CD4-positive, alpha-beta T cell treated with Interleukin-4 for 4 hours (primary cell): ENCODE measurements around the gene TGFBR1.

Source experiments
- DNase-seq: peaks from one replicate; pipeline ENCODE4 v3.0.0-alpha.2; 2020

The TGFBR1 gene

GRCh38 chr9:99172124-99173091 lies 67.5 kb downstream of the TGFBR1 start:
- DNase-seq = no peak

GRCh38 chr9:99173570-99174504 lies 68.9 kb downstream of the TGFBR1 start:
- no peak for DNase-seq

GRCh38 chr9:99176527-99177013 lies 71.7 kb downstream of the TGFBR1 start:
- DNase-seq = no peak

- DNase-seq = no peak
Observed at GRCh38 chr9:99177576-99178366, 72.9 kb downstream of the TGFBR1 start.

GRCh38 chr9:99178912-99179872 lies 74.3 kb downstream of the TGFBR1 start:
- DNase-seq = no peak

GRCh38 chr9:99180199-99180598 lies 75.3 kb downstream of the TGFBR1 start:
- no peak for DNase-seq

GRCh38 chr9:99180662-99181061 lies 75.7 kb downstream of the TGFBR1 start:
- DNase-seq = no peak

- DNase-seq = no peak
Observed at GRCh38 chr9:99181206-99181605, 76.3 kb downstream of the TGFBR1 start.

- DNase-seq = peak; percentile 23
Observed at GRCh38 chr9:99181621-99182020, 76.7 kb downstream of the TGFBR1 start.

GRCh38 chr9:99182356-99182755 lies 77.4 kb downstream of the TGFBR1 start:
- DNase-seq = no peak

- DNase-seq = no peak
Observed at GRCh38 chr9:99183616-99184015, 78.7 kb downstream of the TGFBR1 start.

- no peak for DNase-seq
Observed at GRCh38 chr9:99184110-99184474, 79.2 kb downstream of the TGFBR1 start.

GRCh38 chr9:99184475-99185347 lies 79.8 kb downstream of the TGFBR1 start:
- peak; percentile 70 for DNase-seq

- no peak for DNase-seq
Observed at GRCh38 chr9:99185348-99185632, 80.4 kb downstream of the TGFBR1 start.

GRCh38 chr9:99185934-99186333 lies 81.0 kb downstream of the TGFBR1 start:
- no peak for DNase-seq

GRCh38 chr9:99187311-99187710 lies 82.4 kb downstream of the TGFBR1 start:
- DNase-seq = no peak

- no peak for DNase-seq
Observed at GRCh38 chr9:99189186-99189585, 84.3 kb downstream of the TGFBR1 start.

- DNase-seq = no peak
Observed at GRCh38 chr9:99189887-99190596, 85.1 kb downstream of the TGFBR1 start.

GRCh38 chr9:99190597-99191283 lies 85.8 kb downstream of the TGFBR1 start:
- DNase-seq = no peak
